Measurements from ENCODE around the gene MLH3.

- TF ChIP-seq TAF1 (IDR thresholded peaks at IDR 0.05; ENCODE audit: low read depth) (no peak), EP300 (IDR thresholded peaks at IDR 0.05; ENCODE audit: borderline replicate concordance) (no peak), RAD21 (IDR thresholded peaks at IDR 0.05; ENCODE audit: low read depth) (no peak), YY1 (IDR thresholded peaks at IDR 0.05; ENCODE audit: low read depth) (no peak), REST (IDR thresholded peaks at IDR 0.05; ENCODE audit: low read depth) (no peak), MAX (IDR thresholded peaks at IDR 0.05) (no peak), CEBPB (IDR thresholded peaks at IDR 0.05) (no peak), CREB1 (IDR thresholded peaks at IDR 0.05; ENCODE audit: low read depth) (no peak), TEAD4 (IDR thresholded peaks at IDR 0.05) (no peak), ZBTB7A (IDR thresholded peaks at IDR 0.05; ENCODE audit: low read depth) (no peak), NFIC (IDR thresholded peaks at IDR 0.05) (no peak), EGR1 (IDR thresholded peaks at IDR 0.05) (no peak)
Measured at GRCh38 chr14:75098682-75099081, 47.4 kb upstream of the MLH3 start.

All from Ishikawa (cell line).